Head of caudate nucleus (tissue), 42 donors: Measurements from ENCODE around the gene ASCC3.
"Not testable (repeated sequence)": the region's sequence is repeated elsewhere in the genome, so short reads cannot be mapped to it uniquely, and the experiment has no call there.

Experiments
- DNase-seq, 42 donors: peaks; one replicate each; pipeline versions ENCODE4 v3.0.0 to v3.0.0-alpha.2; 2020 to 2021; ENCODE audit warnings: mixed read lengths in 7 of 42
- intact Hi-C: fragments of 100-400 bp; cut with DNase I; formaldehyde crosslinking; loops from one replicate; pipeline ENCODE4 v1.15.0; 2022

ASCC3 gene

DNA sequence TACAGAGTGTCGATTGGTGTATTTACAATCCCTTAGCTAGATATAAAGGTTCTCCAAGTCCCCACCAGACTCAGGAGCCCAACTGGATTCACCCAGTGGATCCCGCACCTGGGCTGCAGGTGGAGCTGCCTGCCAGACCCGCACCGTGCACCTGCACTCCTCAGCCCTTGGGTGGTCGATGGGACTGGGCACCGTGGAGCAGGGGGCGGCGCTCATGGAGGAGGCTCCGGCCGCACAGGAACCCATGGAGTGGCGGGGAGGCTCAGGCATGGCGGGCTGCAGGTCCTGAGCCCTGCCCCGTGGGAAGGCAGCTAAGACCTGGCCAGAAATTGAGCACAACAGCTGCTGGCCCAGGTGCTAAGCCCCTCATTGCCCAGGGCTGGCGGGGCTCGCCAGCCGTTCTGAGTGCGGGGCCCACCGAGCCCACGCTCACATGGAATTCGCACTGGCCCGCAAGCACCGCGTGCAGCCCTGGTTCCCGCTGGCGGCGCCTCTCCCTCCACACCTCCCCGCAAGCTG, 52.0 kb downstream of the ASCC3 start:
- intact Hi-C loops, DNase-seq: not testable (repeated sequence)

DNA sequence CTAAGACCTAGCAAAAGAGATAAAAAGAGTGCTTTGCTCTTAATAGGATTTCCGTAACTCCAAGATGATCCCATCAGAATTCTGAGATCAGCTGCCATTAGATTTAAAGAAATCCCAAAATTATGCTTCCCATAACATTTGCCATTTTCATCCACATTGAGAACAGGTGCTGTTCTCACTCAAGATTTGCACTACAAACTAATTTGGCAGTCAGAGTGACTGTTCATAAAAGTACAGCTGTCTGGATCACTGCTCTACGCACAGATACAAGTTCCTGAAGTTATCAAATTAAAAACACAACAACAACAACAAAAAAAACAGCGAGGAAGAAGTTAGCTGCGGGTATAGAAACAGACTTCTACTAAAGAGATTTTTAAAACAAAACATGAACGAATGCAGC, 58.1 kb downstream of the ASCC3 start:
- no peak for DNase-seq
- intact Hi-C loops = no loop called here

DNA sequence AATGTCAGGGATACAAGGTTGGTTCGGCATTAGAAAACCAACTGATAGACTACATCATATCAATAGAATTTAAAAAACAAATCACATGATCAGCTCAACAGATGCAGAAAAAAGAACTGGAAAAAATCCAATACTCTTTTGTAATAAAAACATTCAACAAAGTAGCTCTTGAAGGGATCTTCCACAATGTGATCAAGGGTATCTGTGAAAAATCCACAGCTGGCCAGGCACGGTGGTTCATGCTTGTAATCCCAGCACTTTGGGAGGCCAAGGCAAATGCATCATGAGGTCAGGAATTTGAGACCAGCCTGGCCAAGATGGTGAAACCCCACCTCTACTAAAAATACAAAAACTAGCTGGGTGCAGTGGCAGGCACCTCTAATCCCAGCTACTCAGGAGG, 63.1 kb downstream of the ASCC3 start:
- DNase-seq = no peak
- intact Hi-C loops = no loop called here

DNA sequence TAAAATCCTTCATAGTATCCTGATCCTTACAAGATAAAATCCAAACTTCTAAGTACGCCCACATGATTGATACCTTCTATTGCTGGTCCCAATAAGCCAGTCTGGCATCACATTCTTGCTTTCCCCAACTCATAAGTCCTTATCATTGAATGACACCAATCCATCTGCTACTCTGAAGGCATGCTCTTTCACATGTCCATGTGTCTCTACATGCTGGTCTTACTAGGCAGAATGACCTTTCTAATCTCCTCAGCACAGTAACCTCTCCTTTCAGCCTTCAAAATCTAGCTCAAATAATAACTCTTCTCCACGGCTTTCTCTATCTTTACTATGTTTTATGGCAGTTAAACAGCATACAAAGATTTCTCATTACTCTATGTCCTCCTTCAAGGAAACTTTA, 71.1 kb downstream of the ASCC3 start:
- intact Hi-C loops = no loop called here
- no peak for DNase-seq

DNA sequence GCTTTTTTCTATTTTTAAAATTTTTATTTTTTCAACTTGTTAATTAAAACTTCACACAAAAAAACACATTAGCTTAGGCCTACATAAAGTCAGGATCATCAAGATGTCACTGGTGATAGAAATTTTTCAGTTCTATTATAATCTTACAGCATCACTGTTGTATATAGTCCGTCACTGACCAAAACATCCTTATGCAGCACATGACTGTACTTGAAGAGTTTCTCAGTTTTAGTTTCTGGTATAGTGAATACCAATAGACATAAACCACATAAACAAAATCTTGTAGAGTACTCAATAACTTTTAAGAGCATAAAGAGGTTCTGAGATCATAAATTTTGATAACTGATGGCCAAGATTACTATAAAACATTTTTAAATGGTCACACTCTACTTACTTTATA, 71.8 kb downstream of the ASCC3 start:
- intact Hi-C loops = no loop called here
- no peak for DNase-seq

DNA sequence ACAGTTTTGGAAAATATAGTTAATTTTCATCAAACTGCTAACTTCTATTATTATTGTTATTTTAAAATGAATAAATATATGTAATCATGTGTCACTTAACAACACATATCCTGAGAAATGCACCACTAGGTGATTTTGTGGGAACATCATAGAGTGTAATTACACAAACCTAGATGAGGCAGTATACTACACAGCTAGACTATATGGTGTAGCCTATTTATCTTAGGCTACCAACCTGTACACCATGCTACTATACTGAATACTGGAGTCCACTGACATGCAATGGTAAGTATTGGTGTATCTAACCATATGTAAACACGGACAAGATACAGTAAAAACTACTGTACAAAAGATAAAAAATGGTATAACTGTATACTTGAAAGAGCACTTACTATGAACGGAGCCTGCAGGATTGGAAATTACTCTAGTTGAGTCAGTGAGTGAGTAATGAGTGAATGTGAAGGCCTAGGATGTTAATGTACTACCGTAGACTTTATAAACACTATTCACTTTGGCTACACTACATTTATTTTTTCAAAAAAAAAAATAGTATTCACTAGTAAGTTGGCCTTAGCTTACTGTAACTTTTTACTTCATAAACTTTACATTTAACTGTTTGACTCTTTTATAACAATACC, 72.4 kb downstream of the ASCC3 start:
- DNase-seq = no peak

DNA sequence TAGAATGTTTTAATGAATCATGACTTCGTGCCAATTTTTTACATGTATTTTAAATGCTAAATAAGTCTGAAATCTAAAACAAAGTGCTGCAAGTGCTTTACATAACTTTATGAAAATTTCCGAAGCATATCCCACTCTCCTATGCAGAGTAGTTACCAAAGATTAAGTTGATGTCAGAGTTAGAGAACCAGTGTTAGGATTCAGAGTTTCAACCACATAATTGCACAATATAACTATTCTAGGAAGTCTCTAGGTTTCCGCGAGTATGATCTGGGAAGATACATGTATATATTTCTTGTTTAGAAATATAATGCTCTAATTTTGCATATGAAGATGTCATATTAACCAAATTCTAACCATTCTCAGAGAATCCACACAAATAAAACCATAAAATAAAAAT, 74.8 kb downstream of the ASCC3 start:
- DNase-seq = no peak

More for the DNA sequence above, 72.4 kb downstream of the ASCC3 start:
- intact Hi-C loops = no loop called here

DNA sequence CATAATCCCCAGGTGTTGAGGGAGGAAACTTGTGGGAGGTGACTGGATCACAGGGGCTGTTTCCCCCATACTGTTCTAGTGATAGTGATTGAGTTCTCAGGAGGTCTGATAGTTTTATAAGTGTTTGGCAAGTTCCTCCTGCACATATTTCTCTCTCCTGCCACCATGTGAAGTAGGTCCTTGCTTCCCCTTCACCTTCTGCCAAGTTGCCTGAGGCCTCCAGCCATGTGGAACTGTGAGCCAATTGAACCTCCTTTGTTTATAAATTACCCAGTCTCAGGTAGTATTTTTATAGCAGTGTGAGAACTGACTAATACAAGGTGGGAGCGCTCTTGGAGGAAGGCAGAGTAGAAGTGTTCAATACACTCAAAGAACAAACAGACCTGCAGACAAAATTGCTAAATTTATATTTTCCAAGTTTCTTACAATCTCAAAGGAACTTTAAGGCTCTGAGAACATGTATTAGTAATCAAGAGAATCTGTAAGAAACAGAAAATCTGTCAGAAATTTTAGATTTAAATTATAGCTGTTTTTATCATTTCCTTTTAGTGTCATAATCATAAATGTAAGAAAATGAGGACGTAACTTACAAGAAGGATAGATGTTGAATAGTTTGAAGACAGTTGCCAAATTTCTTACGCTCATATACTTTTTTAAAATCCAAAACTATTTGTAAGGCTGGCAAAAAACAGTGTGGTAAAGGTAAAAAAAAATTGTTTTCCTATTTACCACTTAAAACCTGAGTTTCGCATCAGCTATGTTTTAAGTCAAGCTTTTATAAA, 77.7 kb downstream of the ASCC3 start:
- intact Hi-C loops = no loop called here
- peak in 3 of 42 donors; percentile 13 to 21 (median 17) for DNase-seq

More for the DNA sequence above, 74.8 kb downstream of the ASCC3 start:
- intact Hi-C loops = no loop called here

DNA sequence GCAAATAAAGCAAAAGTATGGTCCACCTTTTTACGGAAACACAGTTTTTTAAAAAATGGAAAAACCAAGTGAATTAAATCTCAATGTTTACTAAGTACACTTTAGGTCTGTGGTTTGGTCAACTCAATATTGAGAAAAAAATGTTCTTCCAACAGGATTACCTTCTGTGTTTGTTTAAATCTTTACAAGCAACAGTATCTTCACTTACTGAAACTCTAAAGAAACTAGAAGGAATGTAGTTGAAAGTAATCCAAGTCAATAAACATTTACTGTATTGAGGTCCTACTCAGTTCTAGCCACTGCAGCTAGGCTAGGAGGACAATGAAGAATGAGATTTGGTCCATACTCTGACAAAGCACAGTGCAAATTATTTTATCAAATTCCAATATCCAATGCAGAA, 80.1 kb downstream of the ASCC3 start:
- DNase-seq = no peak
- intact Hi-C loops = no loop called here

DNA sequence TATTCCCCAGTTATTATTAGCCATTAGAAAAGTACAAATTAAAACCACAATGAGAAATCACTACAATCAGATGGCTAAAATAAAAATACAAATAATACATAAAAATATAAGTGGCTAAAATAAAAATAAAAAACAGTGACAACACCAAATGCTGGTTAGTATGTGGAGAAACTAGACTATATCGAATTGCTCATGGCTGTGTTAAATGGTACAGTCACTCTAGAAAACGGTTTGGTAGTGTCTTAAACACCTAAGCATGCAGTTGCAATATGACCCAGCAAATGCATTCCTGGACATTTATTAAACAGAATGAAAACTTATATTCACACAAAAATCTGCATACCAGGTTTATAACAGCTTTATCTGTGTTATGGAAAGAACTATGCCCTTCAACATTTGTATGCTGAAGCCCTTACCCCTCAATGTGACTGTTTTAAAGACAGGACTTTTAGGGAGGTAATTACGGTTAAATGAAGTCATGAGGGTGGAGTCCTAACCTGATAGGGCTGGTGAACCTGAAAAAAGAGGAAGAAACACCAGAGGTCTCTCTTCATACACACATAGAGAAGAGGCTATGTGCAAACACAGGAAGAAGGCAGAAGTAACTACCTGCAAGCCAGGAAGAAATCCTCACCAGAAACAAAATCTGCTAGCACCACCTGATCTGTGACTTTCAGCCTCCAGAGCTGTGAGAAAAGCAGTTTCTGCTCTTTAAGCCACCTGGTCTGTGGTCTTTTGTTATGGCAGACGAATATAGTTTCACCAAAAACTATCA, 84.9 kb downstream of the ASCC3 start:
- DNase-seq = no peak
- intact Hi-C loops = no loop called here

DNA sequence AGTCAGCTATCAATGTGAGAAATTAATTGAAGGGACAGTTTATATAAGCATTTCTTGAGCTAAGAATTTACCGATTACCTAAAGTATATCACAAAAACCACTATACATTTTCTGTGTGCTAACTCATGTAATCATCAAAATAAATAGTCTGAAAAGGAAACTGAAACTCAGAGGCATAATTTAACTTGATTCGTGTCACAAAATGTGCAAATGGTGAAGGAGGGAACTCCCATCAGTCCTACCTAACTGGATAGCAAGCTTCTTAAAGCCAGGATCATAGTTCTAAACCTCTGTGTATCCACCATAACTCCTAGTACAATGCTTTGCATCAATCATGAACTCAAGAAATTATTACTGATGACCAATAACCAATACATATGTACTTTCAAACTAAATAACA, 91.0 kb downstream of the ASCC3 start:
- intact Hi-C loops = no loop called here
- no peak for DNase-seq

DNA sequence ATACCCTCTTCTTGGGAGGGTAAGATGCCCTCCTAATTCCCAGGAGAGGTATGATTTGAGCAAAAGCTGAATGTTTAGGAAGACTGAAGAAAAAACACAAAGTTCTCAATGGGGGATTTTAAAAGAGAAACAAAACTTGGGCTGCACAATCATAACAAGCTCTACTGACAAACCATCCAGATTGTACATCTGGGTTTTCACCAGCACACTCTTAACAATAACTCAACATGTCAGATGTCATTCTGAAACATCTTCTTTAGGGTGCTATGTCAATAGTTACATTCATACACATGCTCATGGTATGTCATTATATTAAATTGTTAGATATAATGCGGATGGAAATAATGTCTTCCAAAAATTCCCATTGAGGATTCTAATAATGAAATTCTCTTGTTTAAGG, 95.1 kb downstream of the ASCC3 start:
- intact Hi-C loops = no loop called here

DNA sequence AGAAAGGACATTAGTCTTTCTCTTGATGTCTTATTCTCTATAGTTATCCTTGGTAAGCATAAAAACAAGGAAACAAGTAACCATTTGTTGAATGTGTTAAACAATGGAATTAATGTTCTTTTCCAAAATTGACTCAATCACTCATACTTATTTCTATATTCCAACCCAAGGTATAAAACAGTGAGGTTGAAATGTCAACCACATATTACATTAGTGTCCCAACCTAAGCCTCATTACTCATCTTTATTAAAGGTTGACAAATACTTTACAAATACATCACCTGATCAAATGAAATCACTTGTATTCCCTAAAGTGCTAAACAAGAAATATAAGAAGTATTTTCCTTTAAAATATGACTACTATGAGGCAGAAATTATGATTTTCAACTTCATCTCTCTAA, 100.5 kb downstream of the ASCC3 start:
- intact Hi-C loops = no loop called here
- no peak for DNase-seq

More for the DNA sequence above, 95.1 kb downstream of the ASCC3 start:
- no peak for DNase-seq

DNA sequence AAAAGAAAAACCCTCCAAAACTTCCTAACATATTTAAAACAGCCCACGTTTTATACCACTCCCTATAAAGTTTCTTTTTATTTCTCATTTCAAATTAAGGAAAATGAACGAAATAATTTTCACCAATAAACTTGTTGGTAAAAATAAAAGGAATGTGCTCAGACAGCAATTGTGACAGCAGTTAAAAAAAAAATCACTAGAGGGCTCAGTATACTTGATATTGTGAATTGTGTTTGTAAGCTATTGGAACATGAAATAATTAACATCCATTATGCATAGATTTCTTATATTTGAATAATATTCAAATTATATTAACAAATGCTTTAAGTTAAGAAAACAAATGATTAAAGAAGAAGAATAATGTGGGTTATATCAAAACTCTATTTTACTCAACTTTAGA, 105.5 kb downstream of the ASCC3 start:
- intact Hi-C loops = no loop called here
- DNase-seq = no peak

DNA sequence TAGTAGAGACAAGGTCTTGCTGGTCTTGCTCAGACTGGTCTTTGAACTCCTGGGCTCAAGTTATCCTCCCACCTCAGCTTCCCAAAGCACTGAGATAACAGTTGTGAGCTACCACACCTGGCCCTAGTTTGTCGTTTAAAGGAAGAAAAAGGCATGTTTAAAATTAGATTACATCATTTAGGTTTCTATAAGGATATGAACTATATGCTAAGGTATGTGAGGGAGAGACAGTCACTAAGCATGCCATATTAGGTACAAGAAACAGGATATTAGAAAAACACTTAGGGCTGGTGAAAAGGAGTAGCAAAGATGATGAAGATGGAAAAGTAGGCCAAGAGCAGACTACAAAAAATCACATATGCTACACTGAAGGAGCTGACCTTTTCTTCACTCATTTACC, 106.4 kb downstream of the ASCC3 start:
- no peak for DNase-seq
- intact Hi-C loops = no loop called here

DNA sequence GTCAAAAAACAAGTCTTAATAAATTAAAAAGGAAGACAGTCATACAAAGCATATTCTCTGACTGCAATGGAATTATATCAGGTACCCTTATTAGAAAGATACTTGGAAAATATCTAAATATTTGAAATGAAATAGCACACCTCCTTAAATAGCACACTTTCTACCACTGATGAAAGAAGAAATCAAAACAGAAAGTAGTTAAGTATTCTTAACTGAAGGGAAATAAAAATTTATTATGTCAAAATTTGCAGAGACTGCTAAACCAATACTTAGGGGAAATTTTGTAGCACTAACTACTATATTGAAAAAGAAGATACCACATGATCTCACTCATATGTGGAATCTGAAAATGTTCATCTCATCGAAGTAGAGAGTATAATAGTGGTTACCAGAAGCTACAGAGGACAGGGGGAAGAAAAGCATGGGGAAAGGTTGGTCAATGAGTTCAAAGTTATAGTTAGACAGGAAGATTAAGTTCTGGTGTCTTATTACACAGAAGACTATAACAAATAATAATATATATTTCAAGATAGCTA, 112.2 kb downstream of the ASCC3 start:
- no peak for DNase-seq
- intact Hi-C loops = no loop called here

DNA sequence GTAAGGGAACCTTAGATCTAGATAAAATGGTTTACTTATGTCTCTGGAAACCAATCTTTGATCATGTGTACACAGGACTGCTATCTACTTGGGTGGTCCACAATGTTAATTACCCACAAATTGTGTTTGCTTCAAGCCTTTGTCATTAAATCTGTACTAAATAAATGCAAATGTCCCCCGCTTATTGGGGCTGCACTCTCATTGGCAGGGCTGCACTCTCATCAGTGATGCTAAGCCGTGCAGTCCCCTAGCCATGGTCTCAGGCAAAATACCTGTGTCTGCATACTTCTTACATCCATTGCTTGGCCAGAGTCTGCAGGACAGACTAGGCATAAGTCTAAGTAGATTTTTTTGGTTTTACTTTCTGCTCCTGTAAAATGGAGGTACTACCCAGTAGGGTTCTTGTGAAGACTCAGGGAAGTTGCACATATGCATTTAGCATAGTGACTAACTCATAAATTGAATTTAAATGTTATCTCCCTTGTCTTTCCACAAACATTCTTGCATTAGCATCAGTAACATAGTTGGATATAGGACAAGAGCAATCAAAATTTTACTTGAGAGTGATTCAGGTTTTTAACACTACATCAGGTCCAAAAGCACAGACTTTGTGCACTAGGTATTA, 117.4 kb downstream of the ASCC3 start:
- no peak for DNase-seq
- intact Hi-C loops = no loop called here

DNA sequence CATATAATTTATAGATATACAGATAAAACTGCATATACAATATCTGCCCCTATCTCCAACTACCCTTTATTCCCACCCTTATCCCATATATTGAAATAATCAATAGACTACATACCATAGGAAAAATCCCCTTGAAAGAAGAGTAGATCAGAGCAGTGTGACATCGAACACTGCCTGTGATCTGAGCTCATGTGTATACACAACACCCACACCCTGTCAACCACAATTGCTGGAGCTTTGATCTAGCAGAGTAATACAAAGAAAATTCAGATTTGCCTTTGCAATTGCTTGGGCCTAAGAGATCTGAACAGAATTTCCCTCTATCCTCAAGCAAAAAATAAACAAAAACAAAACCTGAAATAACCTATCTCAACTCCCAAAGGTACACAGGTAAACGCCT, 119.3 kb downstream of the ASCC3 start:
- intact Hi-C loops = no loop called here
- peak in 15 of 42 donors; percentile 4 to 73 (median 24) for DNase-seq

DNA sequence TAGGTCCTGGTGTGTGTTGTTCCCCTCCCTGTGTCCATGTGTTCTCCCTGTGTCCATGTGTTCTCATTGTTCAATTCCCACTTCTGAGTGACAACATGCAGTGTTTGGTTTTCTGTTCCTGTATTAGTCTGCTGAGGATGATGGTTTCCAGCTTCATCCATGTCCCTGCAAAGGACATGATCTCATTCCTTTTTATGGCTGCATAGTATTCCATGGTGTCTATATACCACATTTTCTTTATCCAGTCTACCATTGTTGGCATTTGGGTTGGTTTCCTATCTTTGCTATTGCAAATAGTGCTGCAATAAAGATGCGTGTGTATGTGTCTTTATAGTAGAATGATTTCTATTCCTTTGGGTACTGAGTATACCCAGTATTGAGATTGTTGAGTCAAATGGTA, 122.7 kb downstream of the ASCC3 start:
- DNase-seq, intact Hi-C loops: not testable (repeated sequence)
